ENCODE data around the gene KCNQ1.

- TF ChIP-seq ZNF839 (CRISPR knock-in tag; IDR thresholded peaks at IDR 0.05; ENCODE audit: borderline replicate concordance) (no peak), LCORL (IDR thresholded peaks at IDR 0.05) (no peak), LCORL (CRISPR knock-in tag; IDR thresholded peaks at IDR 0.05) (no peak), JUNB (CRISPR knock-in tag; IDR thresholded peaks at IDR 0.05; ENCODE audit: borderline replicate concordance) (no peak), ZNF276 (CRISPR knock-in tag; IDR thresholded peaks at IDR 0.05; ENCODE audit: low read depth) (no peak), ZNF24 (IDR thresholded peaks at IDR 0.05) (no peak), HOXA7 (CRISPR knock-in tag; IDR thresholded peaks at IDR 0.05) (no peak), ZNF567 (CRISPR knock-in tag; IDR thresholded peaks at IDR 0.05; ENCODE audit: borderline replicate concordance) (no peak), CTCF (CRISPR knock-in tag; IDR thresholded peaks at IDR 0.05) (no peak), RCOR2 (CRISPR knock-in tag; IDR thresholded peaks at IDR 0.05) (no peak), REST (IDR thresholded peaks at IDR 0.05; ENCODE audit: borderline replicate concordance in 1 of 2, low read depth in 1 of 2, low read length in 2 of 2) (no peak), YY1 (IDR thresholded peaks at IDR 0.05; ENCODE audit: insufficient read depth, insufficient replicate concordance, low read depth, low read length) (no peak), BHLHE40 (IDR thresholded peaks at IDR 0.05; ENCODE audit: low read length) (no peak), ZNF138 (CRISPR knock-in tag; IDR thresholded peaks at IDR 0.05; ENCODE audit: low read depth) (no peak)
These were observed 23.4 kb upstream of the KCNQ1 start for GRCh38 chr11:2421226-2421994.

All from HepG2 (cell line).